ENCODE results near the gene LUC7L3. TPM values are rescaled to one million over a fixed set of nuclear protein-coding genes. Genes with fewer than 3 reads are reported as not detected.

The LUC7L3 gene
- total and polyA plus RNA-seq, 2 experiments from 2014 or later = 69.3 to 501 TPM

GRCh38 chr17:50731575-50732460, 12.4 kb downstream of the LUC7L3 start:
- no peaks in the 10 kb centered on the region for H3F3A ChIP-seq (replicated peaks; ENCODE audit: low read depth)
- no peaks in the 10 kb centered on the region for H3K4me1 ChIP-seq (ENCODE audit: insufficient read depth)
- DNase-seq (ENCODE audit: low spot score) (no peak), ATAC-seq (no peak)
- no peak overlapping the region for H3K4me3 ChIP-seq
- Mint-ChIP-seq H3K9me3 (no peaks in the 10 kb centered on the region), H3K36me3 (ENCODE audit: low read depth) (peaks cover 3% of the 10 kb centered on the region; the same call in 1 of the 3 replicates), H3K4me3 (no peak overlapping the region), H3K4me1 (peaks cover 9% of the 10 kb centered on the region), H3K27me3 (ENCODE audit: insufficient read depth, low read depth, poor library complexity) (no peaks in the 10 kb centered on the region), H3K27ac (no peak overlapping the region)
- H3K4me2 ChIP-seq = no peak overlapping the region
- H3K9me2 ChIP-seq (ENCODE audit: insufficient read depth) = no peaks in the 10 kb centered on the region
- TF ChIP-seq ZNF331 (CRISPR knock-in tag; IDR thresholded peaks at IDR 0.05; ENCODE audit: low read depth) (no peak), JUNB (IDR thresholded peaks at IDR 0.05; ENCODE audit: unreplicated experiment) (no peak), EZH2 (IDR thresholded peaks at IDR 0.05; ENCODE audit: low read depth, unreplicated experiment) (no peak), EZH2phosphoT487 (IDR thresholded peaks at IDR 0.05; ENCODE audit: unreplicated experiment) (no peak), ETS1 (IDR thresholded peaks at IDR 0.05) (no peak), REST (IDR thresholded peaks at IDR 0.05; ENCODE audit: unreplicated experiment) (no peak), CTCF (conservative IDR thresholded peaks at IDR 0.05; ENCODE audit: low read depth in 2 of 2) (no peak), NANOG (IDR thresholded peaks at IDR 0.05; ENCODE audit: borderline replicate concordance) (no peak), ZNF114 (CRISPR knock-in tag; IDR thresholded peaks at IDR 0.05) (no peak), CREB1 (CRISPR knock-in tag; IDR thresholded peaks at IDR 0.05; ENCODE audit: low read depth) (no peak), STAT1 (IDR thresholded peaks at IDR 0.05; ENCODE audit: unreplicated experiment) (no peak), POLR2AphosphoS5 (IDR thresholded peaks at IDR 0.05; ENCODE audit: low read depth) (no peak)
- TF ChIP-seq, protein P1, sequence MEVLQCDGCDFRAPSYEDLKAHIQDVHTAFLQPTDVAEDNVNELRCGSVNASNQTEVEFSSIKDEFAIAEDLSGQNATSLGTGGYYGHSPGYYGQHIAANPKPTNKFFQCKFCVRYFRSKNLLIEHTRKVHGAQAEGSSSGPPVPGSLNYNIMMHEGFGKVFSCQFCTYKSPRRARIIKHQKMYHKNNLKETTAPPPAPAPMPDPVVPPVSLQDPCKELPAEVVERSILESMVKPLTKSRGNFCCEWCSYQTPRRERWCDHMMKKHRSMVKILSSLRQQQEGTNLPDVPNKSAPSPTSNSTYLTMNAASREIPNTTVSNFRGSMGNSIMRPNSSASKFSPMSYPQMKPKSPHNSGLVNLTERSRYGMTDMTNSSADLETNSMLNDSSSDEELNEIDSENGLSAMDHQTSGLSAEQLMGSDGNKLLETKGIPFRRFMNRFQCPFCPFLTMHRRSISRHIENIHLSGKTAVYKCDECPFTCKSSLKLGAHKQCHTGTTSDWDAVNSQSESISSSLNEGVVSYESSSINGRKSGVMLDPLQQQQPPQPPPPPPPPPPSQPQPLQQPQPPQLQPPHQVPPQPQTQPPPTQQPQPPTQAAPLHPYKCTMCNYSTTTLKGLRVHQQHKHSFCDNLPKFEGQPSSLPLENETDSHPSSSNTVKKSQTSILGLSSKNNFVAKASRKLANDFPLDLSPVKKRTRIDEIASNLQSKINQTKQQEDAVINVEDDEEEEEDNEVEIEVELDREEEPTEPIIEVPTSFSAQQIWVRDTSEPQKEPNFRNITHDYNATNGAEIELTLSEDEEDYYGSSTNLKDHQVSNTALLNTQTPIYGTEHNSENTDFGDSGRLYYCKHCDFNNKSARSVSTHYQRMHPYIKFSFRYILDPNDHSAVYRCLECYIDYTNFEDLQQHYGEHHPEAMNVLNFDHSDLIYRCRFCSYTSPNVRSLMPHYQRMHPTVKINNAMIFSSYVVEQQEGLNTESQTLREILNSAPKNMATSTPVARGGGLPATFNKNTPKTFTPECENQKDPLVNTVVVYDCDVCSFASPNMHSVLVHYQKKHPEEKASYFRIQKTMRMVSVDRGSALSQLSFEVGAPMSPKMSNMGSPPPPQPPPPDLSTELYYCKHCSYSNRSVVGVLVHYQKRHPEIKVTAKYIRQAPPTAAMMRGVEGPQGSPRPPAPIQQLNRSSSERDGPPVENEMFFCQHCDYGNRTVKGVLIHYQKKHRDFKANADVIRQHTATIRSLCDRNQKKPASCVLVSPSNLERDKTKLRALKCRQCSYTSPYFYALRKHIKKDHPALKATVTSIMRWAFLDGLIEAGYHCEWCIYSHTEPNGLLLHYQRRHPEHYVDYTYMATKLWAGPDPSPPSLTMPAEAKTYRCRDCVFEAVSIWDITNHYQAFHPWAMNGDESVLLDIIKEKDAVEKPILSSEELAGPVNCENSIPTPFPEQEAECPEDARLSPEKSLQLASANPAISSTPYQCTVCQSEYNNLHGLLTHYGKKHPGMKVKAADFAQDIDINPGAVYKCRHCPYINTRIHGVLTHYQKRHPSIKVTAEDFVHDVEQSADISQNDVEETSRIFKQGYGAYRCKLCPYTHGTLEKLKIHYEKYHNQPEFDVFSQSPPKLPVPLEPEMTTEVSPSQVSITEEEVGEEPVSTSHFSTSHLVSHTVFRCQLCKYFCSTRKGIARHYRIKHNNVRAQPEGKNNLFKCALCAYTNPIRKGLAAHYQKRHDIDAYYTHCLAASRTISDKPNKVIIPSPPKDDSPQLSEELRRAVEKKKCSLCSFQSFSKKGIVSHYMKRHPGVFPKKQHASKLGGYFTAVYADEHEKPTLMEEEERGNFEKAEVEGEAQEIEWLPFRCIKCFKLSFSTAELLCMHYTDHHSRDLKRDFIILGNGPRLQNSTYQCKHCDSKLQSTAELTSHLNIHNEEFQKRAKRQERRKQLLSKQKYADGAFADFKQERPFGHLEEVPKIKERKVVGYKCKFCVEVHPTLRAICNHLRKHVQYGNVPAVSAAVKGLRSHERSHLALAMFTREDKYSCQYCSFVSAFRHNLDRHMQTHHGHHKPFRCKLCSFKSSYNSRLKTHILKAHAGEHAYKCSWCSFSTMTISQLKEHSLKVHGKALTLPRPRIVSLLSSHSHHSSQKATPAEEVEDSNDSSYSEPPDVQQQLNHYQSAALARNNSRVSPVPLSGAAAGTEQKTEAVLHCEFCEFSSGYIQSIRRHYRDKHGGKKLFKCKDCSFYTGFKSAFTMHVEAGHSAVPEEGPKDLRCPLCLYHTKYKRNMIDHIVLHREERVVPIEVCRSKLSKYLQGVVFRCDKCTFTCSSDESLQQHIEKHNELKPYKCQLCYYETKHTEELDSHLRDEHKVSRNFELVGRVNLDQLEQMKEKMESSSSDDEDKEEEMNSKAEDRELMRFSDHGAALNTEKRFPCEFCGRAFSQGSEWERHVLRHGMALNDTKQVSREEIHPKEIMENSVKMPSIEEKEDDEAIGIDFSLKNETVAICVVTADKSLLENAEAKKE (CRISPR knock-in tag; IDR thresholded peaks at IDR 0.05) = no peak
- H3K79me2 ChIP-seq (replicated peaks; ENCODE audit: insufficient read depth) = peaks cover 100% of the 10 kb centered on the region
- no peak overlapping the region for H2AFZ ChIP-seq
- H3K27ac ChIP-seq (ENCODE audit: low read depth) = peak overlapping the region; percentile 81; the same call in 1 of the 2 replicates
- H3K27me3 ChIP-seq (ENCODE audit: insufficient read depth) = no peaks in the 10 kb centered on the region
- peaks cover 79% of the 10 kb centered on the region for H4K20me1 ChIP-seq (replicated peaks; ENCODE audit: insufficient read depth)
- no peaks in the 10 kb centered on the region; the same call in 1 of the 2 replicates for H3K36me3 ChIP-seq (ENCODE audit: insufficient read depth)

Data from GM23338 (cell line).